Keratinocyte (primary cell): ENCODE measurements around the gene AOPEP. TPM values are rescaled to one million over a fixed set of nuclear protein-coding genes. Genes with fewer than 3 reads are reported as not detected.
A peak's percentile ranks its signal among the peaks of the same experiment; 100 is the strongest.

Experiments used
- DNase-seq: peaks from one replicate; pipeline ENCODE4 v3.0.0-alpha.2; 2011; ENCODE audit warnings: low read depth, missing footprints, low spot score
- FAIRE-seq: peaks from 2 replicates; lab custom pipeline; 2011; peaks lifted over from hg19 to GRCh38; lab: Jason Lieb, UNC
- H2AFZ ChIP-seq: 2 replicates; pipeline ENCODE4 v1.6.0; 2012; ENCODE audit warnings: low read length, control low read depth, inconsistent platforms; ENCODE audit not compliant: control insufficient read depth
- H3K27ac ChIP-seq: 2 replicates; pipeline ENCODE4 v1.5.1; 2011; ENCODE audit warnings: low read length; ENCODE audit not compliant: control insufficient read depth, insufficient read depth
- H3K27me3 ChIP-seq: 3 replicates; pipeline ENCODE4 v1.6.0; 2011; ENCODE audit warnings: low read length; ENCODE audit not compliant: control insufficient read depth, insufficient read depth; ENCODE audit errors: extremely low read depth
- H3K36me3 ChIP-seq, 2 experiments: 2 replicates in 1 of 2; 3 replicates in 1 of 2; pipeline ENCODE4 v1.5.1; 2011; ENCODE audit warnings: low read length in 2 of 2, mild to moderate bottlenecking in 1 of 2; ENCODE audit not compliant: control insufficient read depth in 2 of 2, insufficient read depth in 2 of 2; ENCODE audit errors: extremely low read depth in 1 of 2
- H3K4me1 ChIP-seq: 3 replicates; pipeline ENCODE4 v1.5.1; 2011; ENCODE audit warnings: low read length; ENCODE audit not compliant: control insufficient read depth, insufficient read depth; ENCODE audit errors: extremely low read depth
- H3K4me2 ChIP-seq: 3 replicates; pipeline ENCODE4 v1.6.0; 2011; ENCODE audit warnings: low read depth, low read length; ENCODE audit not compliant: control insufficient read depth, insufficient read depth; ENCODE audit errors: extremely low read depth
- H3K4me3 ChIP-seq, 3 experiments: fragments of 200-600 bp in 1 of 3; sonication (generic) in 1 of 3; 2 replicates in 2 of 3; 3 replicates in 1 of 3; pipeline ENCODE4 v1.5.1; 2011 to 2016; ENCODE audit warnings: low read length in 3 of 3, mild to moderate bottlenecking in 3 of 3, control low read depth in 2 of 3, inconsistent platforms in 1 of 3, low read depth in 1 of 3, mixed read lengths in 1 of 3, mixed run types in 1 of 3, moderate library complexity in 1 of 3; ENCODE audit not compliant: control insufficient read depth in 2 of 3, insufficient read depth in 2 of 3; ENCODE audit errors: extremely low read depth in 1 of 3
- H3K79me2 ChIP-seq: 2 replicates; pipeline ENCODE4 v1.6.0; 2012; ENCODE audit warnings: low read length; ENCODE audit not compliant: control insufficient read depth, insufficient read depth
- H3K9ac ChIP-seq: 3 replicates; pipeline ENCODE4 v1.6.0; 2011; ENCODE audit warnings: low read length; ENCODE audit not compliant: control insufficient read depth, insufficient read depth; ENCODE audit errors: extremely low read depth
- H3K9me1 ChIP-seq: 3 replicates; pipeline ENCODE4 v1.6.0; 2011; ENCODE audit warnings: low read length; ENCODE audit not compliant: control insufficient read depth, insufficient read depth; ENCODE audit errors: extremely low read depth
- H3K9me3 ChIP-seq: 2 replicates; pipeline ENCODE4 v1.5.1; 2012; ENCODE audit warnings: low read depth, low read length; ENCODE audit not compliant: control insufficient read depth
- H4K20me1 ChIP-seq: 3 replicates; pipeline ENCODE4 v1.6.0; 2011; ENCODE audit warnings: low read length; ENCODE audit not compliant: control insufficient read depth, insufficient read depth; ENCODE audit errors: extremely low read depth
- EZH2 ChIP-seq: IDR thresholded peaks from one replicate; pipeline ENCODE4 v1.6.1; 2012; ENCODE audit warnings: inconsistent platforms, mild to moderate bottlenecking, low read length, moderate library complexity
- dilution Hi-C: fragments of 300-500 bp; cut with MboI; formaldehyde crosslinking; loops from one replicate; pipeline ENCODE4 v1.7.0; 2020; ENCODE audit warnings: low sequenced_read_pairs; ENCODE audit not compliant: extremely low pct_ligation_motif_present
- polyA plus RNA-seq, 5 experiments: library from polyadenylated mRNA; depleted of rRNA in 3 of 5; stranded (reverse) in 3 of 5; stranded (forward) in 1 of 5; unstranded in 1 of 5; fragments of >200 nt; gene quantifications; 1 replicate in 1 of 5; 2 replicates in 3 of 5; 3 replicates in 1 of 5; pipeline versions ENCODE4 v1.2.1 to v1.2.3, GENCODE V29; 2011 to 2012; ENCODE audit warnings: missing spikeins in 2 of 5, low read depth in 1 of 5, low replicate concordance in 1 of 5
- TF ChIP-seq, protein P1 (sequence below), 3 experiments: IDR thresholded peaks in 1 of 3; conservative IDR thresholded peaks in 1 of 3; optimal IDR thresholded peaks in 1 of 3; 2 replicates in 2 of 3; 3 replicates in 1 of 3; pipeline versions ENCODE3 to v1.5.1; 2011; ENCODE audit warnings: low read length in 3 of 3, mild to moderate bottlenecking in 3 of 3, moderate library complexity in 2 of 3, control low read depth in 1 of 3, inconsistent platforms in 1 of 3; ENCODE audit not compliant: insufficient read depth in 2 of 3; ENCODE audit errors: extremely low read depth in 1 of 3

The AOPEP gene
- polyA plus RNA-seq, 1 donor (not counting 4 experiments of a cell fraction or from before 2014, with no cell fraction given): 27.0 TPM

DNA sequence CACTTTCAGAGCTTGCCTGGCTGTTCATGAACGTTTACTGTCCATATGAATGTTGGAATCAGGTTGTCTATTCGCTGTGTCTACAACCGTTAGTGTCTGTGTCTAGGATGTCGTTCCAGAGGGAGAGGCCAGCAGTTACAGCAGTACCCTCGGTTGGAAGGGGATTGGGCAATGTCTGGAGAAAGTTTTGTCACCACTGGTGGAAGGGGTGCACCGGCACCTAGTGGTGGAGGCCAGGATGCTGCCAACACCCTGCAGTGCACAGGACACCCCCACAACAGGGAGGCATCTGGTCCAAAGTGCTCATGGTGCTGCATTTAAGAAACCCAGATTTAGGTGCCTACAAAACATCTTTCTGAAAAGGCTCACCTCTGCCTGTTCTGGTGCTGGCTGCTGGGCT is 370.3 kb downstream of the AOPEP start:
- peaks cover 4% of the 10 kb centered on the region for H3K9me1 ChIP-seq
- H3K9ac ChIP-seq: no peak overlapping the region
- H3K4me3 ChIP-seq: no peak overlapping the region
- H3K9me3 ChIP-seq: no peaks in the 10 kb centered on the region
- H3K27me3 ChIP-seq: no peaks in the 10 kb centered on the region
- H4K20me1 ChIP-seq: no peaks in the 10 kb centered on the region
- no peak for DNase-seq
- no peak overlapping the region for H2AFZ ChIP-seq
- FAIRE-seq: no peak
- no peak overlapping the region for H3K4me2 ChIP-seq
- no peak for TF ChIP-seq EZH2
- TF ChIP-seq, protein P1, sequence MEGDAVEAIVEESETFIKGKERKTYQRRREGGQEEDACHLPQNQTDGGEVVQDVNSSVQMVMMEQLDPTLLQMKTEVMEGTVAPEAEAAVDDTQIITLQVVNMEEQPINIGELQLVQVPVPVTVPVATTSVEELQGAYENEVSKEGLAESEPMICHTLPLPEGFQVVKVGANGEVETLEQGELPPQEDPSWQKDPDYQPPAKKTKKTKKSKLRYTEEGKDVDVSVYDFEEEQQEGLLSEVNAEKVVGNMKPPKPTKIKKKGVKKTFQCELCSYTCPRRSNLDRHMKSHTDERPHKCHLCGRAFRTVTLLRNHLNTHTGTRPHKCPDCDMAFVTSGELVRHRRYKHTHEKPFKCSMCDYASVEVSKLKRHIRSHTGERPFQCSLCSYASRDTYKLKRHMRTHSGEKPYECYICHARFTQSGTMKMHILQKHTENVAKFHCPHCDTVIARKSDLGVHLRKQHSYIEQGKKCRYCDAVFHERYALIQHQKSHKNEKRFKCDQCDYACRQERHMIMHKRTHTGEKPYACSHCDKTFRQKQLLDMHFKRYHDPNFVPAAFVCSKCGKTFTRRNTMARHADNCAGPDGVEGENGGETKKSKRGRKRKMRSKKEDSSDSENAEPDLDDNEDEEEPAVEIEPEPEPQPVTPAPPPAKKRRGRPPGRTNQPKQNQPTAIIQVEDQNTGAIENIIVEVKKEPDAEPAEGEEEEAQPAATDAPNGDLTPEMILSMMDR (optimal IDR thresholded peaks at IDR 0.05 in 1 of 3, IDR thresholded peaks at IDR 0.05 in 1 of 3, conservative IDR thresholded peaks at IDR 0.05 in 1 of 3; ENCODE audit: extremely low read depth in 1 of 3, insufficient read depth in 2 of 3, low read length in 3 of 3): peak in 1 of 3 experiments; percentile 7
- H3K79me2 ChIP-seq: no peaks in the 10 kb centered on the region
- dilution Hi-C loops: no loop called here
- no peak overlapping the region for H3K27ac ChIP-seq
- H3K4me1 ChIP-seq: peaks cover 40% of the 10 kb centered on the region
- H3K36me3 ChIP-seq: peaks cover 3 to 10% of the 10 kb centered on the region in 2 experiments

DNA sequence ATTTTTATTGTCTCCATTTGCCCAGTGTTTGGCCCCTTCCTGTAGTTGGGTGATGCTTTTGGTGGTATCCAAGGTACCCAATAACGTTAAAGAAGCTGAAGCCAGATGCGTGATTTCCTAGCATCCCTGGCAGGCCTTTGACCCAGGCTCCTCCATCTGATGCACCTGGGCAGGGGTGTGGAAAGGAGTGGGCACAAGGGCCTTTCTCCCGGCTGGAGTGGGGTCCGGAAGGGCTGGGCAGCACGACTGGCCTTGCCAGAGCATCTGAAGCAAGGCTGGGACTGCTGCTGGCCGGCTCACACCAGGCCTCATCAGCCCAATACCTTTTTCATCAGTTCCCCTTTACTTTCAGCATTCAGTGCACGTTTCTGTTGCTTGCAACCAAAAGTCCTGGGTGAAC is 370.8 kb downstream of the AOPEP start:
- H4K20me1 ChIP-seq: no peaks in the 10 kb centered on the region
- no peak overlapping the region for H3K4me3 ChIP-seq
- no peaks in the 10 kb centered on the region for H3K27me3 ChIP-seq
- H3K9me3 ChIP-seq: no peaks in the 10 kb centered on the region
- H2AFZ ChIP-seq: no peak overlapping the region
- TF ChIP-seq EZH2: no peak
- TF ChIP-seq, protein P1 (optimal IDR thresholded peaks at IDR 0.05 in 1 of 3, IDR thresholded peaks at IDR 0.05 in 1 of 3, conservative IDR thresholded peaks at IDR 0.05 in 1 of 3; ENCODE audit: extremely low read depth in 1 of 3, insufficient read depth in 2 of 3, low read length in 3 of 3): no peak
- no peak overlapping the region for H3K27ac ChIP-seq
- no peak overlapping the region for H3K4me2 ChIP-seq
- peaks cover 3 to 10% of the 10 kb centered on the region in 2 experiments for H3K36me3 ChIP-seq
- peaks cover 38% of the 10 kb centered on the region for H3K4me1 ChIP-seq
- H3K9ac ChIP-seq: no peak overlapping the region
- no peaks in the 10 kb centered on the region for H3K79me2 ChIP-seq
- FAIRE-seq (no peak), DNase-seq (no peak)
- dilution Hi-C loops: no loop called here
- peaks cover 4% of the 10 kb centered on the region for H3K9me1 ChIP-seq
